IMR-90 (cell line): ENCODE measurements around the gene OSTC. TPM values are rescaled to one million over a fixed set of nuclear protein-coding genes. Genes with fewer than 3 reads are reported as not detected.

ENCODE experiments used
- ATAC-seq: fragments of 200-7000 bp; cut with Tn5 transposase; 2 replicates; pipeline ENCODE4 v1.9.1; 2020; ENCODE audit warnings: low read depth, mild to moderate bottlenecking, moderate library complexity
- BruUV-seq: library from RNA; stranded (reverse); fragments of 400-500 nt; replicated peaks from 2 replicates; lab custom pipeline; 2021; lab: Mats Ljungman, UMichigan
- CTCF ChIA-PET: fragments of 300-600 bp; formaldehyde crosslinking; extraction: SDS; loops from one replicate; lab custom pipeline; 2021; ENCODE audit warnings: antibody characterized with exemption; lab: Yijun Ruan, JAX
- POLR2A ChIA-PET: fragments of 300-600 bp; sonication (Branson Sonifier 250); formaldehyde crosslinking; loops from one replicate; lab custom pipeline; 2022; ENCODE audit warnings: antibody characterized with exemption; ENCODE audit not compliant: unreplicated experiment; lab: Charles Lee
- DNase-seq: peaks from one replicate; pipeline ENCODE4 v3.0.0; 2013
- H2AFZ ChIP-seq: replicated peaks from 2 replicates; pipeline ENCODE3; 2013; ENCODE audit warnings: low read length, mild to moderate bottlenecking; ENCODE audit not compliant: poor library complexity
- H2AK5ac ChIP-seq: 2 replicates; pipeline ENCODE4 v1.6.1; 2013; ENCODE audit warnings: low read depth, low read length, inconsistent platforms
- H2AK9ac ChIP-seq: replicated peaks from 2 replicates; pipeline ENCODE3; 2013; ENCODE audit warnings: mild to moderate bottlenecking, low read depth, low read length, moderate library complexity; ENCODE audit not compliant: poor library complexity
- H2BK120ac ChIP-seq: 2 replicates; pipeline ENCODE4 v1.6.1; 2013; ENCODE audit warnings: low read depth, low read length, inconsistent platforms
- H2BK15ac ChIP-seq: 3 replicates; pipeline ENCODE4 v1.6.1; 2013; ENCODE audit warnings: low read depth, low read length, inconsistent platforms
- H2BK20ac ChIP-seq: 2 replicates; pipeline ENCODE4 v1.6.1; 2013; ENCODE audit warnings: low read depth, mild to moderate bottlenecking, inconsistent platforms, low read length, moderate library complexity
- H2BK5ac ChIP-seq: 2 replicates; pipeline ENCODE4 v1.6.1; 2013; ENCODE audit warnings: mild to moderate bottlenecking, low read depth, low read length, inconsistent platforms; ENCODE audit not compliant: poor library complexity, severe bottlenecking
- H3K14ac ChIP-seq: replicated peaks from 2 replicates; pipeline ENCODE4 v1.6.1; 2013; ENCODE audit warnings: low read depth, low read length, inconsistent platforms
- H3K18ac ChIP-seq: 2 replicates; pipeline ENCODE4 v1.6.1; 2013; ENCODE audit warnings: low read depth, low read length, control low read depth
- H3K23ac ChIP-seq: 2 replicates; pipeline ENCODE4 v1.6.1; 2013; ENCODE audit warnings: low read depth, low read length, inconsistent platforms
- H3K27ac ChIP-seq: 2 replicates; pipeline ENCODE4 v1.5.1; 2013; ENCODE audit warnings: mild to moderate bottlenecking, control low read depth, low read length; ENCODE audit not compliant: insufficient read depth
- H3K27me3 ChIP-seq: 2 replicates; pipeline ENCODE4 v1.6.1; 2013; ENCODE audit warnings: low read length; ENCODE audit not compliant: control insufficient read depth, insufficient read depth
- H3K36me3 ChIP-seq: 2 replicates; pipeline ENCODE4 v1.6.1; 2013; ENCODE audit warnings: low read length, mixed read lengths; ENCODE audit not compliant: control insufficient read depth, insufficient read depth
- H3K4ac ChIP-seq: 2 replicates; pipeline ENCODE4 v1.6.1; 2013; ENCODE audit warnings: low read depth, low read length, inconsistent platforms
- H3K4me1 ChIP-seq: 2 replicates; pipeline ENCODE4 v1.6.1; 2013; ENCODE audit warnings: low read length, mixed read lengths; ENCODE audit not compliant: control insufficient read depth, insufficient read depth
- H3K4me2 ChIP-seq: 2 replicates; pipeline ENCODE4 v1.6.1; 2013; ENCODE audit warnings: low read depth, mild to moderate bottlenecking, control low read depth, low read length, moderate library complexity
- H3K4me3 ChIP-seq: 2 replicates; pipeline ENCODE4 v1.5.1; 2013; ENCODE audit warnings: low read depth, mild to moderate bottlenecking, control low read depth, low read length, moderate library complexity; ENCODE audit not compliant: insufficient read depth
- H3K56ac ChIP-seq: 2 replicates; pipeline ENCODE4 v1.6.1; 2013; ENCODE audit warnings: low read length, inconsistent platforms; ENCODE audit not compliant: insufficient read depth; ENCODE audit errors: extremely low read depth
- H3K79me1 ChIP-seq, 2 experiments: 2 replicates each; pipeline ENCODE4 v1.6.1; 2013; ENCODE audit warnings: low read length in 2 of 2, inconsistent platforms in 1 of 2, low read depth in 1 of 2
- H3K9ac ChIP-seq: 2 replicates; pipeline ENCODE4 v1.6.1; 2013; ENCODE audit warnings: low read depth, low read length, control low read depth
- H3K9me1 ChIP-seq: 2 replicates; pipeline ENCODE4 v1.6.1; 2013; ENCODE audit warnings: low read length, inconsistent platforms; ENCODE audit not compliant: insufficient read depth
- H3K9me3 ChIP-seq: 2 replicates; pipeline ENCODE4 v1.6.1; 2013; ENCODE audit warnings: low read length; ENCODE audit not compliant: control insufficient read depth, insufficient read depth
- H4K20me1 ChIP-seq: 2 replicates; pipeline ENCODE4 v1.6.1; 2013; ENCODE audit warnings: low read length, inconsistent platforms; ENCODE audit not compliant: insufficient read depth
- H4K5ac ChIP-seq: 2 replicates; pipeline ENCODE4 v1.6.1; 2013; ENCODE audit warnings: mild to moderate bottlenecking, low read depth, low read length, control low read depth
- H4K8ac ChIP-seq, 2 experiments: 2 replicates each; pipeline ENCODE4 v1.6.1; 2013; ENCODE audit warnings: low read depth in 2 of 2, low read length in 2 of 2, control low read depth in 1 of 2, inconsistent platforms in 1 of 2
- H4K91ac ChIP-seq: 2 replicates; pipeline ENCODE4 v1.6.1; 2013; ENCODE audit warnings: low read depth, low read length, inconsistent platforms; ENCODE audit not compliant: insufficient read depth
- BHLHE40 ChIP-seq: fragments of 150-350 bp; IDR thresholded peaks from 2 replicates; pipeline ENCODE4 v1.6.1; 2016; ENCODE audit warnings: mild to moderate bottlenecking, low read depth, low read length
- CHD1 ChIP-seq: IDR thresholded peaks from 2 replicates; pipeline ENCODE4 v1.6.1; 2012; ENCODE audit warnings: low read depth, low read length, improper control_type of control experiment
- FOS ChIP-seq: fragments of 150-350 bp; IDR thresholded peaks from 2 replicates; pipeline ENCODE4 v1.6.1; 2016; ENCODE audit warnings: low read depth, low read length
- MAZ ChIP-seq: IDR thresholded peaks from 2 replicates; pipeline ENCODE4 v1.6.1; 2012; ENCODE audit warnings: low read depth, mild to moderate bottlenecking, low read length, improper control_type of control experiment, moderate library complexity, borderline replicate concordance
- MXI1 ChIP-seq: IDR thresholded peaks from 2 replicates; pipeline ENCODE4 v1.6.1; 2012; ENCODE audit warnings: low read depth, mild to moderate bottlenecking, low read length, moderate library complexity, borderline replicate concordance
- POLR2A ChIP-seq: IDR thresholded peaks from 2 replicates; pipeline ENCODE4 v1.6.1; 2012; ENCODE audit warnings: mild to moderate bottlenecking, low read depth, low read length
- RCOR1 ChIP-seq: IDR thresholded peaks from 2 replicates; pipeline ENCODE4 v1.6.1; 2012; ENCODE audit warnings: mild to moderate bottlenecking, low read length, improper control_type of control experiment; ENCODE audit not compliant: insufficient replicate concordance
- WGBS, 2 experiments: methylation state at CpG; one replicate each; pipeline versions ENCODE4 v1.1.5 to v1.1.7; 2013; ENCODE audit warnings: missing lambda C conversion rate in 2 of 2; ENCODE audit not compliant: insufficient read length in 1 of 2; ENCODE audit errors: extremely low coverage in 2 of 2; 5-methylcytosine and 5-hydroxymethylcytosine counted together
- dilution Hi-C: fragments of 300-500 bp; cut with HindIII; formaldehyde crosslinking; loops from one replicate; pipeline ENCODE4 v1.14.3; 2018; ENCODE audit warnings: low sequenced_read_pairs; ENCODE audit not compliant: unreplicated experiment
- in situ Hi-C: fragments of 300-500 bp; cut with MboI; formaldehyde crosslinking; loops from 3 replicates; pipeline ENCODE4 v1.14.3; 2019; ENCODE audit warnings: low sequenced_read_pairs, inconsistent platforms, mixed read lengths
- intact Hi-C: fragments of 100-400 bp; cut with micrococcal nuclease; formaldehyde crosslinking; loops from 2 replicates; pipeline ENCODE4 v1.10.0; 2022
- polyA plus RNA-seq, 3 experiments: library from polyadenylated mRNA; depleted of rRNA; stranded (reverse); fragments of >200 nt; gene quantifications; 2 replicates each; pipeline ENCODE4 v1.2.3, GENCODE V29; 2012; ENCODE audit warnings: low replicate concordance in 1 of 3
- total RNA-seq: library from RNA; depleted of rRNA; stranded (reverse); fragments of >200 nt; gene quantifications from 2 replicates; pipeline ENCODE4 v1.2.3, GENCODE V29; 2012
- TF ChIP-seq, protein P1 (sequence below): conservative IDR thresholded peaks from 2 replicates; pipeline ENCODE4 v1.5.1; 2012; ENCODE audit warnings: mild to moderate bottlenecking, low read depth, low read length, improper control_type of control experiment
- TF ChIP-seq, protein P2 (sequence below): fragments of 150-350 bp; IDR thresholded peaks from 2 replicates; pipeline ENCODE4 v1.6.1; 2017; ENCODE audit warnings: mild to moderate bottlenecking, antibody characterized with exemption, low read length, low read depth

Gene OSTC
- total and polyA plus RNA-seq, 2 of the 4 experiments (the other 2 are of a cell fraction) = 173 to 13,576 TPM

DNA sequence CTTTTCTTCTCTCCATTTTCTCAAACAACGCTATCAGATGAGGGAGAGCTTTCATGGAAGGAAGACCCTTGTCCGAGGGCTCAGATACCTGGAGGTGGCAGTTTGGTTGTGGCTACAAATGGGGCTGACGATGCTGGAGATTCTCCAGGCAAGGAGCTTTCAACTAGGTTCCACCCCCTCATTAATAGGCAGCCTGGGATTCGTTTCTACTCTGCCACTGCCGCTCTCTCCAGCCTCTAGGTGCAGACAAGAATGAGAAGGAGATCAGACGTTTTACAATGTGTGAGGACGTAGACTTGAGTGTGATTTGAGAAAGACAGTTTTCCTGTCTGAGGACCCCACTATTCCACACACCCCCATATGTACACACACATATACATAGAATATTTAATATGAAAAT lies 59.3 kb downstream of the OSTC start:
- no peaks in the 10 kb centered on the region for H3K79me1 ChIP-seq
- TF ChIP-seq RCOR1 = no peak
- TF ChIP-seq MXI1 = no peak
- no peak for TF ChIP-seq POLR2A
- TF ChIP-seq FOS = no peak
- no peak for TF ChIP-seq CHD1
- TF ChIP-seq BHLHE40 = no peak
- no peak for TF ChIP-seq MAZ
- TF ChIP-seq, protein P1, sequence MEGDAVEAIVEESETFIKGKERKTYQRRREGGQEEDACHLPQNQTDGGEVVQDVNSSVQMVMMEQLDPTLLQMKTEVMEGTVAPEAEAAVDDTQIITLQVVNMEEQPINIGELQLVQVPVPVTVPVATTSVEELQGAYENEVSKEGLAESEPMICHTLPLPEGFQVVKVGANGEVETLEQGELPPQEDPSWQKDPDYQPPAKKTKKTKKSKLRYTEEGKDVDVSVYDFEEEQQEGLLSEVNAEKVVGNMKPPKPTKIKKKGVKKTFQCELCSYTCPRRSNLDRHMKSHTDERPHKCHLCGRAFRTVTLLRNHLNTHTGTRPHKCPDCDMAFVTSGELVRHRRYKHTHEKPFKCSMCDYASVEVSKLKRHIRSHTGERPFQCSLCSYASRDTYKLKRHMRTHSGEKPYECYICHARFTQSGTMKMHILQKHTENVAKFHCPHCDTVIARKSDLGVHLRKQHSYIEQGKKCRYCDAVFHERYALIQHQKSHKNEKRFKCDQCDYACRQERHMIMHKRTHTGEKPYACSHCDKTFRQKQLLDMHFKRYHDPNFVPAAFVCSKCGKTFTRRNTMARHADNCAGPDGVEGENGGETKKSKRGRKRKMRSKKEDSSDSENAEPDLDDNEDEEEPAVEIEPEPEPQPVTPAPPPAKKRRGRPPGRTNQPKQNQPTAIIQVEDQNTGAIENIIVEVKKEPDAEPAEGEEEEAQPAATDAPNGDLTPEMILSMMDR = no peak
- TF ChIP-seq, protein P2, sequence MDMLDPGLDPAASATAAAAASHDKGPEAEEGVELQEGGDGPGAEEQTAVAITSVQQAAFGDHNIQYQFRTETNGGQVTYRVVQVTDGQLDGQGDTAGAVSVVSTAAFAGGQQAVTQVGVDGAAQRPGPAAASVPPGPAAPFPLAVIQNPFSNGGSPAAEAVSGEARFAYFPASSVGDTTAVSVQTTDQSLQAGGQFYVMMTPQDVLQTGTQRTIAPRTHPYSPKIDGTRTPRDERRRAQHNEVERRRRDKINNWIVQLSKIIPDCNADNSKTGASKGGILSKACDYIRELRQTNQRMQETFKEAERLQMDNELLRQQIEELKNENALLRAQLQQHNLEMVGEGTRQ = no peak
- no peak overlapping the region for H2BK20ac ChIP-seq
- H4K20me1 ChIP-seq = no peaks in the 10 kb centered on the region
- no peak overlapping the region for H2AK5ac ChIP-seq
- no peak overlapping the region for H3K4me2 ChIP-seq
- DNase-seq = no peak
- in situ Hi-C loops (no loop called here), intact Hi-C loops (no loop called here), dilution Hi-C loops (no loop called here)
- H2AFZ ChIP-seq = no peak overlapping the region
- no peak overlapping the region for H3K9ac ChIP-seq
- no peak overlapping the region for H3K14ac ChIP-seq
- no peak overlapping the region for H3K56ac ChIP-seq
- no TSS peak for BruUV-seq
- H2BK120ac ChIP-seq = no peak overlapping the region
- H3K27ac ChIP-seq = no peak overlapping the region
- no peak overlapping the region for H3K4ac ChIP-seq
- POLR2A ChIA-PET = no interaction called here
- H3K9me3 ChIP-seq = no peaks in the 10 kb centered on the region
- H2BK15ac ChIP-seq = no peak overlapping the region
- no peak overlapping the region for H3K23ac ChIP-seq
- CTCF ChIA-PET = no interaction called here
- ATAC-seq = no peak
- no peak overlapping the region for H4K8ac ChIP-seq
- no peaks in the 10 kb centered on the region for H3K36me3 ChIP-seq
- H3K9me1 ChIP-seq = no peaks in the 10 kb centered on the region
- no peaks in the 10 kb centered on the region for H3K27me3 ChIP-seq
- no peaks in the 10 kb centered on the region for H3K4me1 ChIP-seq
- no peak overlapping the region for H2AK9ac ChIP-seq
- no peak overlapping the region for H3K18ac ChIP-seq
- H3K4me3 ChIP-seq = no peak overlapping the region
- WGBS, 2 experiments = no CpG with 5 or more reads among the region's 7 CpGs
- H2BK5ac ChIP-seq = no peak overlapping the region
- H4K91ac ChIP-seq = no peak overlapping the region
- H4K5ac ChIP-seq = no peak overlapping the region
